ENCODE data around the gene WNT1.

The WNT1 gene

DNA sequence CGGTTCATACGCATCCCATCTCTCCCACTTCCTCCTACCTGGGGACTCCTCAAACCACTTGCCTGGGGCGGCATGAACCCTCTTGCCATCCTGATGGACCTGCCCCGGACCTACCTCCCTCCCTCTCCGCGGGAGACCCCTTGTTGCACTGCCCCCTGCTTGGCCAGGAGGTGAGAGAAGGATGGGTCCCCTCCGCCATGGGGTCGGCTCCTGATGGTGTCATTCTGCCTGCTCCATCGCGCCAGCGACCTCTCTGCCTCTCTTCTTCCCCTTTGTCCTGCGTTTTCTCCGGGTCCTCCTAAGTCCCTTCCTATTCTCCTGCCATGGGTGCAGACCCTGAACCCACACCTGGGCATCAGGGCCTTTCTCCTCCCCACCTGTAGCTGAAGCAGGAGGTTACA is 3.6 kb downstream of the WNT1 start:
- DNase-seq = no peak

DNA sequence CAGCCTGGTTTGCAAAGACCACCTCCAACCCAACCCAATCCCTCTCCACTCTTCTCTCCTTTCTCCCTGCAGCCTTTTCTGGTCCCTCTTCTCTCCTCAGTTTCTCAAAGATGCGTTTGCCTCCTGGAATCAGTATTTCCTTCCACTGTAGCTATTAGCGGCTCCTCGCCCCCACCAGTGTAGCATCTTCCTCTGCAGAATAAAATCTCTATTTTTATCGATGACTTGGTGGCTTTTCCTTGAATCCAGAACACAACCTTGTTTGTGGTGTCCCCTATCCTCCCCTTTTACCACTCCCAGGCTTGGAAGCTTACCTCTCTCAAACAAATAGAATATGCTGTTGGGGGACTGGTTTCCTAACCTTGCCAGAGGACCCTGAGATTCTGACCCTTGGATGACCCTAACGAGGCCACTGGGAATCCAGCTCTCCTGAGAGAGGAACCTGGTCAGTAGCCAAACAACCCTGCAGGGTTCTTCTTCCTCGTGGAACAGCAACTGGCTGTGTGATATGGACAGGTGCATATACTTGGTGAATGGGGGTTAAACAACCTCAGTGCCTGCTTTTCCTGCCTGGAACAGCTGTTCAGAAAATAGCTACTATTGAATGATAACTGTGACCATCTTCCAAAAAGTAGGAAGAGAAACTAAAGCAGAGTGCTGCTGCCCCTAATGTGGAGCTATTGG is 4.4 kb downstream of the WNT1 start:
- DNase-seq = no peak

DNA sequence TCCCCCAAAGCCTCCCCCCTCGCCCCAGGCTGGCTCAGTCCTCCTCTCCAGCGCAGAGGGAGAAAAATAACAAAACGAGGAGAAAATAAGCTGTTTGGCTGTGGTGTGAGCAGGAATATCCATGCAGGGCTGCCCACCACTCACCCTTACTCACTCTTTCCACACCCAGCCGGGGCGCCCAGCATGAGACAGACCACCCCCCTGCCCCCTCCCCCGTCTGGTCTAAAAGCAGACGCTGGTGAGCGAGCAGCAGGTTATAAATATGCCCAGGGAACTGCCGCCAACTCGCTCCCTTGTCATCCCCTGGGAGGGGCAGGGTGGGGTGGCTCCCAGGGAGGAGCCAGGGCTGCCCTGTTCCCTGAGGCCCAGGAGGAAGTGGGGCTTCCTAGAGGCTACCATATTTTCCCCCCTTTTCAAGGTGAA is 7.4 kb downstream of the WNT1 start:
- DNase-seq = no peak

DNA sequence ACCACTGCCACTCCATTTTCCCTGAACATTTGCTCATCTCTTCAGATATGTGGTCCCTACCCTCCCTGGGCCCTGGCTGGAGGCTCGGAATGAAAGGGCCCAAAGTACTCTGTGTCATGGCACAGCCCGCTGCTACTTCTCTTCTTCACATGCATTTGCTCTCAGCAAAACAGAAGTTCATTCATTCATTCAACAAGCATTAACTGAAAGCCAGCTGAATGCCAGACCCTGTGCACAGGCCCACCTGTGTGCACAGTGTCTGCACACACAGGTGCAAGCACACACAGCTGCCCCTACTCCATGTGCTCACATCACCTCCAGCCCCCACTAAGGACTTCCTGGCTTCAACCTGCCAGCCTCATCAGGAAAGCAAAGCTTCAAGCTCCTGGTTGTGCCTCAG is 7.8 kb downstream of the WNT1 start:
- no peak for DNase-seq

DNA sequence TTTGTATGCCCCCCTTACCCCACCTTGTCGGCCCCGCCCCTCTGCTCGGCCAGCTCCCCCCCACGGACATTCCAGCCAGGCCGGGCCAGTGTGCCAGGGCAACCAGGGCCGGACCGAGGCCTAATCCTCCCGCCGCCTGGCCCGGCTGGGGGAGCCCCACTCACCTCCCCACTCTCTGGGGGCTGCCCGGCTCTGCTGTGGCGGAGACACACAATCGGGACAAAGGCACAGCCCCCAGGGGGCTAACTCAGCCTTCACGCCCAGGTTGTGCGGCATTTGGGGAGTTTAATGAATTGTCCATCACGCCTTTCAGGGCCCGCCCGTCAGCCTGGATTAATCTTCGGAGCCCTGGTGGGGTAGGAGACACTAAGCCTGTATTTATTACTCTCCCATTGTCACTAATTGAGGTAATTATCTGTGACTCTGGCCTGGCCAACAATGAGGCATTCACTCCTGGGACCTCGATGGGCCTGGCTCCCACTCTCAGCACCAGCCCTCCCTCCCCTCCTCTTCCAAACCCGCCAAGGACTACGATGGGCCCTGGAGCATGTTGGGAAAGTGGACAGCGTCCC is 8.7 kb downstream of the WNT1 start:
- no peak for DNase-seq

DNA sequence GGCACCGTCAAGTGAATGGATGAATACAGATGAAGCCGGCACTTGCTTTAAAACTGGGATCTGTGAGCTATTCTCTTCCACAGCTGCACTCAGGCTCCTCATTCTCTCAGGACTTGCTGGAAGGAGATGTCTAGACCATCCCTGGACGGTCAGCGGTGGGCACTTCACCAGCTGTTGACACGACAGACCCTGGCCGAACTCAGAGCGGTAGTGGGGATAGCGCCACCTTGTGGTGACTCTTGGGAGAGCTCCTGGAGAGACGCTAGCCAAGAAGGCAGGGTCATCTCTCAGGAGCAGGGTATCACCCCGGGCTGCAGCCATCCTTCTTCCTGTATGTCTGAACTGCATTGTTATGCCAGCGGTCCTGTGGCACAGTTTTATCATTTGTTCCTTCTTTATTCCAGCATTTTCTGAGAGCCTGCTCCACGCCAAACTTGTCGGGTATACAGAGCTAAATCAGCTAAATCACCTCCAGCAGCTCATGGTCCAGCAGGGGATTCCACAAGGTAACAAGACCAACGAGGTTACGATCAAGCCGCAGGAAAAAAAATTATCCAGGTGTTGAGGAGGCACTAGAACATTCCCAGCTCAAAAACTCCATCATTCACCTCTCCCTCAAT is 10.0 kb downstream of the WNT1 start:
- DNase-seq = peak; percentile 55 to 76

DNA sequence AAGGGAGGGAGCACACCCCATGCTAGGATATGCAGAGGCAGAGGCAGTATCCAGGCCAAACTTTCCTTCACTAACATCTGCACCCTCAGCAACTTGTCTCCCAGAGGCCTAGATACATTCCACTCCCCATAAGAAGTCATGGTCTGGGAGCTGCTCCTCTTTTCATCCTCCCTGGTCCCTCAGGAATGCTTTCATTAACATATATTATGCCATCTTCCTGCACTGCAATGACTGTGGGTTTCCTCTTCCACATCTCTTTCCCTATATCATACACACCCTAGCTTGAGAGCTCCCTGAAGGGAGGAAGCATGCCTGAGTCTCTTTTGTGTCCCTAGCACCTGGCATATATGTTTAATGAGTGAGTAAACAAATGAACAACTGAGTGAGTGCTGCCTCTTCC is 12.4 kb downstream of the WNT1 start:
- DNase-seq = no peak

DNA sequence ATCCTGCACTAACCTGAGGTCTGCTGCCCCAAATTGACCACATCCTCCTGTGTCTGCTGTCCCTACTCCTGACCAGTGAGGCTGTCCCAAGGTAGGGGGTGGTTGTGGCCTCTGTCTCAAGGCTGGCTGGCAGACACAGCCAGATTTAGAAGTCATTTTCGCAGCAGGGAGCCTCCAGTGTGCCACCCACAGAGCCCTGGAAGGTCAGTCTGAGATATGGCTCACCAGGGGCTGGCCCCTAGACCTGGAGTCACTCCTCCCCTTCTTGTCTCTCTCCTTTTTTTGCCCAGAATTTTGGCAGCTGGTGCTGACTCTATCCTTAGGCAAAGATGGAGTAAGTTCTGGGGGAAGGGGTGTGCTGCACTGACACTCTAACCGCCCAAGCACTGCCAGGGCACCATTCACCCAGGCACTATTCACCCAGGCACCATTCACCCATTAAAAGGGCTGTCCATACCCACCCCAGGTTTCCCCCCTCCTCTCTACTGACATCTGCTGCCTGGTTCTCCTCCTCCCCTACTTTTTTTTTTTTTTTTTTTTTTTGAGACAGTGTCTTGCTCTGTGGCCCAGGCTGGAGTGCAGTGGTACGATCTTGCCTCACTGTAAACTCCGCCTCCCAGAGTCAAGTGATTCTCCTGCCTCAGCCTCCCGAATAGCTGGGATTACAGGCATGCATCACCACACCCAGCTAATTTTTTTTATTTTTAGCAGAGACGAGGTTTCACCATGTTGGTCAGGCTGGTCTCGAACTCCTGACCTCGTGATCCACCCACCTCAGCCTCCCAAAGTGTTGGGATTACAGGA is 13.3 kb downstream of the WNT1 start:
- no peak for DNase-seq

DNA sequence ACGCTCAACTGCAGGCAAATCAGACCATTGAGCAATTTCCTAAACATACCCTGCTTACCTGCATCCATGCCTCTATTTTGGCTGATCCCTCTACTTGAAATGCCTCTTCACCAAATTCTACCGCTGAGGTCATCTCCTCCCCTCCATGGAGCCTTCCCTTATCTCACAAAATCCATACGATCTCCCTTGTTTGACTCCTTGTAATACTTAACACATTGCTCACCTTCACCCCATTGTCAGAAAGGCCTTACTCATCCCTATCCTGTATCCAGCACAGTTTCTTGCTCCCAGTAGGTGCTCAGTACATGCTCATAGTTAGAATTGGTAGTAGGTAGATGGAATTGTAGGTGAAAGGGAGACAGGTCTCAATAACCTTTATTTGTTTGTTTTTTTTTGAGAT is 15.7 kb downstream of the WNT1 start:
- DNase-seq = no peak

DNA sequence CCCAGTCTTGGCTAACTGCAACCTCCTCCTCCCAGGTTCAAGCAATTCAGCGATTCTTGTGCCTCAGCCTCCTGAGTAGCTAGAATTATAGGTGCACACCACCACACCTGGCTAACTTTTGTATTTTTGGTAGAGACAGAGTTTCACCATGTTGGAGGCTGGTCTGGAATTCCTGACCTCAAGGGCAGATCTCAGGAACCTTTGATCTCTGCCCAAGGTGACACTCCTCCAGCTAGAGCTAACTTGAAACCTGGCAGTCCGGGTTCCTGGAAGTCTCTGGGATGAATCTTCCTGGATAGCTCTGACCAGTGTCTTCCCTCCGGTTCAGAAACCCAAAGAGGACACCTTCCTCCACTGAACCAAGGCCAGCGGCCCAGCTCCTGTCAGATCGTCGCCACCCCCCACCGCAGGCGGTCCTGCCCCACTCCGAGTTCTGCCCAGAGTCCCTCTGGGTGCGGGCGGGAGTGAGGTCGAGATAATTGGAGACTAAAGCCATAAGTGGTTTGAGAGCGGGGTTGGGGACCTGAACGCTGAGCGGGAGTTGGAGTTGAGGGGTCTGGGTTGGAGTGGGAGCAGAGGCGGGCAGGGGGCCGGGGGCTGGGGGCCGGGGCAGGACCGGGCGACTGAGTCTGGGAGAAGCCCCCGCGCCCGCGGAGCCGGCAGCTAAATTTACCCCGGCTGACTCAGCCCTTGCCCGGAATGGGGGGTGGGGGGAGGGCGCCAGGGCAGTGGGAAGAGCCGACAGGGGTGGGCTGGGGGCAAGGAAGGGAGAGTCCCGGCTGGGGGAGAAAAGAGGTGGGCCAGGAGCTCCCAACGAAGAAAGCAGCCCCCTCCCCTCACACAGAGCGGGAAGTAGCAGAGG is 16.3 kb downstream of the WNT1 start:
- no peak for DNase-seq

DNA sequence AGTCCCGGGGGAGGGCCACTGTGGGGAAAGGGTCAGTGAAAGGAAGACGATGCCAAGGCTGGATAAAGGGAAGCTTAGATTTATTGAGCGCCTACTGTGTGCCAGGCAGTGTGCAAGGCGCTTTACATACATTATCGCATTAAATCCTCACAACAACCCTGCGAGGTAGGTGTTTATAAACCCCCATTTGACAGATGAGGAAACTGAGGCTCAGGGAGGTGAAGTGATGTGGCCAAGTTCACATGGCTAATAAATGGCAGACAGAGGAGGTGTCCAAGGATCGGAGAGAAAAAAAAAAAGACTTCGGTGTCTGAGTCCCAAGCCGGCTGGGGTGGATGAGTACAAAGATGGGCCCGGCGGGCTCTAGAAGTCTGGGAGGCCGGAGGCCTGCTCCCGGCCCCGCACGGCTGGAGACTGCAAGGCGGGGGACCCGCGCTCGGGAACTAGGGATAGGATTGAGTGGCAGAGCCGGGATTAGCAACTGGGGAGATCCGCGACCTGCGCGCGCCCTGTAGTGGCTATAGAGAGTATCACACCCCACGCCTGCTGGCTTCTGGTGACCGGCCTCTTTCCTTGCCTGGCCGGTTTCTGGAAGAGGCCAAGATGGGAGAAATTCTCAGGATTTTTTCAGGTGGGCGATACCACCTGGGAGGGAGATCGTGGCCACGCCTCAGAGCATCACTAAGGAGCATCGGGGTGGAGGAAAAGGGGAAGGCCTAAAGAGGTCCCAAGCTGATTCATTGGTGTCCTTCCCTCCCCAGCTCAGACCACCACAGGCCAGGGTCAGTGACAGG is 17.2 kb downstream of the WNT1 start:
- peak; percentile 53 to 55 for DNase-seq

DNA sequence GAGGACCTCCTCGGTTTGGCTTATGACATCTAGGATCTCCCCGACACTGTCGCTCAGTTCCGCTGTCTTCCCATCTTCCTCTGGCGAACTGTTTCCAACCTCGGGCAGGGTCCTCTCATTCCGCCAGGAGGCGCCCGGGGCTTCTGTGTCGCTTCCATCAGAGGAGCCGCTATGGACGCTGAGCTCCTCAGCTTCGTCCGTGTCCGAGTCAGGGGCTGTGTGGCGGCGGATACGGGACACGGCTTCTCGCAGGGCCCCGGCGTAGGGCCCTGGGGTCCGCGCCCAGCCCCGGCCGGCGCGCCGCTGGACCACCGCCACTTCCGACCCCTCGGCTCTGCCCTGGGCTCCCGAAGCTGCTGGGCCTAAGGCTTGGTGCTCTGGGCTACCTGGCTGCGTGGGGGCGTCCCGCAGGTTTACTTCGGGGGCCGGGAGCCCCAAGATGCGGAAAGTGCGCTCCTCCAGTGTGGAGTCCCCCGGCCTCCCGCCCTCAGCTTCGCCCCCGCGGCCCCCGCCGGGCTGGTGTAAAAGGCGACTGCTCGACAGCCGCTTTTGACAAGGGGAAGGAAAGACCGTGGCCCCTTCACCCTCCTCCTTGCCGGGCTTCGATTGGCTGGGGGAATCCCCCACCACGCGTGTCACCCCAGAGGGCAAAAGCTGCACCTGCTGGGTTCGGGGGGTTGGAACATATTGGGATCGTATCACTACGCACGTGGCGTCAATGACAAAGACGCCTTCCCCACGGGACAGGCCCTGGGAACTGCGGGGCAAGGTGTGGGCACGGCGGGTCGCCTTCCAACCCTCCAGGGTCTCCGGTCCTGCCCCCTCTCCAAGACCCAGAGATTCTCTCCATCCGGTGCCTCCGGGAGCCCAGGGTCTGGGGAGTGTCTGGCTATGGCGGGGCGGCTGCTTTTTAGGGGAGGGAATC is 18.9 kb downstream of the WNT1 start:
- peak; percentile 67 to 78 for DNase-seq

DNA sequence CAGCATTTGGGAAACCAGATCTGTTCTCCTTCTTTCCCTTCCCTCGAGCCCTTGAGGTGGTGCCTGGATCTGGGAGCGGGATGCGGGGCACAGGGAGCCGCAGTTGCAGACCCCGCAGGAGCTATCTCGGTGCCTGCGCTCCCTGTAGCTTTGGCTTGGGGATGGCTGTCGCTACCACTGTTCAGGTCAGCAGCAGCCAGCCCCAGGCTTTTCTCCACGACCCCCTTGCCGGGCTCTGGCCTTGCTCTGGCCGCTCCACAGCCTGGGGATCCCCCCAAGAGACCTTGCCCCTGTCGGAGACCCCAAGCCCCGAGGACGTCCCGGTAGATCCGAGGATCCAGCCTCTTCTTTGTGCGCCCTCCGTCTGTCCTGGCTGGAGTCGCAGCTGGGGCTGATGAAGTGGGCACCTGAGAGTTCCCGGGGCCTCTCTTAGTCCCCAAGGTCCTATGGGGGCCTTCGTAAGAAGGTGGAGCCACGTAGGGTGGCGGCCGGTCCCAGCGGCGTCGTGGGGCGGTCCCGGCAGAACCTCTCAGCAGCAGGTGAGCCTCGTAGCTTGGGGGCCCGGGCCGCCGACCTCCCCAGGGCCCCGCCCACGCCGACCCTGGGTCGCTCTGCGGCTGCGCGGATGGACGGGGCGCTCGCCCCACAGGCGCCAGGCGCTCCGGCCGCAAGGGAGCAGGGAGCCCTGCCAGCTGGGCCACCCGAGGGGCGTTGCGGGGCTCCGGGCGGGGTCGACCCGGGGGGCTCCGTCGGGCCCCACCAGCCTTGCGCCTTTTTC is 19.8 kb downstream of the WNT1 start:
- DNase-seq = peak; percentile 39 to 63

DNA sequence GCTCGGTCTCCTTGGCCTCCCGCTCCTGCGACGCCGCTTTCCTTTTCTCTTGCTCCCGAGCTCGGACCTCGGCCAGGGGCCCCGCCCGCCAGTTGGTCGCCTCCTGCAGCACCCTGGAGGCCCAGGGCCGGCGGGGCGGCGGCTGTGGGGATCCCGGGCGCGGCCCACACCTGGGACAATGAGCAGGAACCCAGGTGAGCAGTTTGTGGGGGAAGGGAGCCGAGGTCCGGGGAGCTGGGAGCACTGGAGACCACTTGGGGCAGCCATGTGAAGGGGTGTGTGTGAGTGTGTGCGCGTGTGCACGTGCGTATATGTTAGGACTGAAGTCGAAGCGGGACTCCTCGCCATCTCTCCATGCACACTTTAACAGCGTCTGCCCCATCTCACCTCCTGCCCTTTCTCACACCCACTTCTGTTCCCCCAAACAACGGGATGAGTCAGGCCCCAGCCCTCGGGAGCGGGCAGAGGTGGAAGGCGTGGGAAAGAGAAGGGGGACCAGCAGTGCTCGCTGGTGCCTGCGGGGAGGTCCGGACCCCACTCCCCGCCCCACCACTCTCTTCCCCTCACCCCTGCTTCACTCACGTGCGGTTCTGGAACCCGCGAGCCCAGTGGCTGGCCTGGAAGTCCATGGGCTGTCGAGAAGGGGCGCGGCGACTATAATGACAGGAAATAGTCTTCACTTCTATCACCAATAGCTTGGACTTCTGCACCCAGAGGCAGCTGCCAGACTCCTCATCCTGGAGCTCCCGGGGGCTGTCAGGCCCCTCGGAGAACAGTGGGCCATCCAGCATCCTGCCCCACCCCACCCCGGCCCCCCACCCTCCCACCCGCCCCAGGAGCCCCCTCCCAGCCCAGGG is 20.6 kb downstream of the WNT1 start:
- DNase-seq = peak in 1 of 2 donors; percentile 16

DNA sequence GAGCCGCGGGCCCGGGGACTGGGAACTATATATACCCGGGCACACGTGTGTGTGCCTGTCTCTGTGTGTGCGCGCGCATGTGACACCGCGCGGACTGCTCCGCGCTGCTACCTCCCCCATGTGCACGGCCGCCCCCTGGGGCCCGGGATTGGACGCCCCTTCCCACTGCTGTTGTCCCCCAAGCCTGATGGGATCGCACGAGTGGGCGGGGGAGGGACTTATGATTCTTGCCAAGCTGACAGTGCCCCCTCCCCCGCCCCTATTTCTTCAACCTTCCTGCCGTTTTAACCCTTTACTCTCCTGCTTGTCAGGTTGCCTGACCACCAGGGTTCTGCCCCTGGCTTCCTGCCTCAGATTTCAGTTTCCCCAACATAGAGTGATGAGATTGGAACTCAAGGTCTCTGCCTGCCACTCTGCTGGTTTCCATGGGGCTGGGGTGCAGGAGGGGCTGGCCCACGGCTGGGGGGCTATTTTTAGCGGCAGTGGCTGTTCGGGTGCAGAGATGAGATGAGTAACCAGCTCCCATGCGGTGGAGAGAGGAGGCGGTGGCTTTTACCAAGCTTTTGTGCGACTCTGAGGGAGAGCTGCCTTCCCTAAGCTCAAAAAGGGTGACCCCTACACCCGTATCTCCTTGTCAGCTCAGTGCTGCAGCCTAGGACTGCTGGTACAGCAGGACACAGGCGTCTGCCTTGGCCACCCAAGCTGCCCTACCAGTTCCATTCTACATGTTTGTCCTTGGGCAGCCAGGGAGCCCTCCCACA is 21.4 kb downstream of the WNT1 start, which contains the start of gene DDN:
TSS of gene DDN (minus strand) at position 5 of the 761 bp plus-strand sequence. CDS start 88 bp downstream, outside the sequence.
- peak; percentile 48 to 53 for DNase-seq

DNA sequence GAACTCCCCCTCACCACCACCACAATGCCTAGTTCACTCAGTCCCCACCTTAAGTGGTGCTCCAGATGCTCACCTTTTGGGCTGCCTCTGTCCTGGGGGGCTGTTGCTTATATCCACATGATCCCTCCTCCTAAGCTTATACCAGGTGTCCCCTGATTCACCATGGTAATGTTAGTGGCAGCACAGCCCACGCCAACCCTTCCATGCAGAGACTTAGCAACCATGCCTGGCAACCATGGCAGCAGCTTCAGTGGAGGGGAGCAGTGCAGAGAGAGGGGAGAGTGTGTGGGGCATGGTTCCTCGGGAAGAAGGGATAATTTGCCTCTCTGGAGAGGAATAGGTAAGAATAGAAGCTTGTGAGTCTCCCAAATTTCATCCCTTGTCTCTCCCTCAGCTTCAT is 22.2 kb downstream of the WNT1 start:
- no peak for DNase-seq

DNA sequence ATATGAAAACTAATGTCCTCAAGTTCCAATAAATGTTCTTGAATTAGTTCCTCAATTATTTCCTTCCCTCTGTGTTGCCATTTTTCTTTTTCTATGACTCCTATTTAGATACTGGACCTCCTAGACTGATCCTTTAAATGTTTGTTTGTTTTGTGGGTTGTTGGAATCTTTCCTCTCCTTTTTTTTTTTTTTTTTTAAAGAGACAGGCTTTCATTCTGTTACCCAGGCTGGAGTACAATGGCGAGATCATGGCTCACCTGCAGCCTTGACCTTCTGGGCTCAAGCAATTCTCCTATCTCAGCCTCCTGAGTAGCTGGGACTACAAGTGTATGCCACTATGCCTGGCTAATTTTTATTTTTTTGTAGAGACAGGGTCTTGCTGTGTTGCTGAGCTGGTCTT is 30.8 kb downstream of the WNT1 start:
- no peak for DNase-seq

All from CD4-positive, alpha-beta T cell treated with Interleukin-1 beta for 1 hour (primary cell).